ENCODE measurements around the gene MMS19. TPM values are rescaled to one million over a fixed set of nuclear protein-coding genes. Genes with fewer than 3 reads are reported as not detected.
"Not testable (repeated sequence)": the region's sequence is repeated elsewhere in the genome, so short reads cannot be mapped to it uniquely, and the experiment has no call there.

Gene MMS19
- total RNA-seq, 1 donor from 2014 or later = 71.5 TPM

DNA sequence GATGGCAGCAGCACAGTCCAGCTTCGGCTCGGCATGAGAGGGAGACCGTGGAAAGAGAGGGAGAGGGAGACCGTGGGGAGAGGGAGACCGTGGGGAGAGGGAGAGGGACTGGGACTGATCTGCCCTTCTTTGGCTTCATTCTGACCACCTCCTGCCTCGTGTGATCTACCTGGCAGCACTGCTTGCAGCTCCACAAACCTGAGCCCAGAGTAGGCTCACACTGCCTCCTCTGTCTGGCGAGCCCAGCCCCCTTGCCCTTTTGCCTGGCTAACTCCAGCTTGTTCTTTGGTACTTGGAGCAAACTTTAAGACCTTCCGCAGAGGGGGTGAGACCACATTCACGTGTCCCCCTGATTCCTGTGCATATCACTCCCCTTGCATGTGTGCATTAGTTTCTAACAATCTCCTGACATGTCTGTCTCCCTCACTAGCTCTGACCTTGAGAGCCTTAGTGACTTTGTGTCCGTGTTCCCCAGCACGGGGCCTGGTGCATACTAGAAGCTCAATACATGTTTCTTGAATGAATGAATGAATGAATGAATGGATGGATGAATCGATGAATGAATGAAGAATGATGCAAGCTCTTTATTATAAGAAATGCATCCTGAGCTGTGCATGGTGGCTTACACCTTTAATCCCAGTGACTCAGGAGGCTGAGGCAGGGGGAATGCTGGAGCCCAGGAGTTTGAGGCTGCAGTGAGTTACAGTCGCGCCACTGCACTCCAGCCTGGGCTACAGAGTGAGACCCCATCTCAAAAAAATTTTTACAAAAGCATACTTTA lies 31.7 kb upstream of the MMS19 start:
- DNase-seq (ENCODE audit: low spot score) = no peak

DNA sequence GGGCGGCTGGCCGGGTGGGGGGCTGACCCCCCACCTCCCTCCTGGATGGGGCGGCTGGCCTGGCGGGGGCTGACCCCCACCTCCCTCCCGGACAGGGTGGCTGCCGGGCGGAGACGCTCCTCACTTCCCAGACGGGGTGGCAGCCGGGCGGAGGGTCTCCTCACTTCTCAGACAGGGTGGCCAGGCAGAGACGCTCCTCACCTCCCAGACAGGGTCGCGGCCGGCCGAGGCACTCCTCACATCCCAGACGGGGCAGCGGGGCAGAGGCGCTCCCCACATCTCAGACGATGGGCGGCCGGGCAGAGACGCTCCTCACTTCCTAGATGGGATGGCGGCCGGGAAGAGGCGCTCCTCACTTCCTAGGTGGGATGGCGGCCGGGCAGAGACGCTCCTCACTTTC lies 30.7 kb upstream of the MMS19 start:
- DNase-seq (ENCODE audit: low spot score) = not testable (repeated sequence)

DNA sequence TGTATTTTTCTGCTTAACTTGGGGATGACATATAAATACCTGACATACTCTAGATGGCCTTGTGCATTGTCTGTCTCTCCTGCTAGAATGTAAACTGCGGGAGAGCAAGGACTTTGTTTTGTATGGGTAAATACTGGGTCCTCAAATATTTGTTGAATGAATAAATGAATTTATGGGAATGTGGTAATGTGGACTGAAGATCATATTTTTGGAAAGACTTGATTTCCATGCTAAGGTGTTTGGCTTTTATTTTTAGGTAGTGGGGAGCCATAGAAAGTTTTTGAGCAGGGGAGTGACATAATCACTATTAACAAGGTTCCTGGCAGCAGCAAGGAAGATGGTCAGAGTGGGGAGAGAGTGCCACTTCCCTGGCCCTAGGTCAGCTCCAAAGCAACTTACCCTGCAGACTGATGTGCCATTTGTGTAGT lies 27.5 kb upstream of the MMS19 start:
- no peak for DNase-seq (ENCODE audit: low spot score)

DNA sequence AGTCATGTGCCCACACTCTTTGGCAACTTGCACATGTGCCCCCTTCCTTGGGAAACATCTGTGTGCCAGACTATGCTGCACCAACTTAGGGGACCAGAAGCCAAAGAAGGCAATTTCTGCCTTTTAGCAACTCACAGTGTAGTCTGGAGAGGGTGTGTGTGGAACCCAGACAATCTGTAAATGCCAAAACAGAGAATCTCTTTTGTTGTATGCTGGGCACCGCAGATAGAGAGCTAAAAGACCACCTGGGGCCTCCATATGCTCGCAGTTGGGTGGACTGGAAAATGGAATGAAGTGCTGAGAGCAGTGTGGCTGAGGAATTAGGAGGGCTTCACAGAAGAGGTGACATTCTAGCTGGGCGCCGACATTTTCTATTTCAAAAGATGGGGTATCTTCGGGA lies 26.9 kb upstream of the MMS19 start:
- DNase-seq (ENCODE audit: low spot score) = no peak

DNA sequence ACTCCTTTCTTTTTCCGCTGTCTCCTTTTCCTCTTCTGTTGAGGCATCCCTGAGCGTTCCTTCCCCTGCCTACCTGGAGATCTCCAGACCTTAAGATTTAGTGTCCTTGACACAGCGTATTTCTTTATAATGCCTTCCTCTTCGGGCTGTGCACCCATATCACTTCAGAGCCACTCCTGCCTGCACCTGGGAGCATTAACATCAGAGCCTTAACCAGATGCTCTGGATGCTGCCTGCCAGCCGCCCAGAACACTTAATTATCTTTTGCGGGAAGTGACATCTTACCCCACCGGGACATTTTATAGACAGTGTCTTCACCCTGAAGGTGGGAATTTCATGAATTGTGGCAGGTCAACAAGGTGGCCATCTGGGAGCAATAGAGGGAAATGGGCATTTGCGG lies 24.7 kb upstream of the MMS19 start:
- DNase-seq (ENCODE audit: low spot score) = no peak

DNA sequence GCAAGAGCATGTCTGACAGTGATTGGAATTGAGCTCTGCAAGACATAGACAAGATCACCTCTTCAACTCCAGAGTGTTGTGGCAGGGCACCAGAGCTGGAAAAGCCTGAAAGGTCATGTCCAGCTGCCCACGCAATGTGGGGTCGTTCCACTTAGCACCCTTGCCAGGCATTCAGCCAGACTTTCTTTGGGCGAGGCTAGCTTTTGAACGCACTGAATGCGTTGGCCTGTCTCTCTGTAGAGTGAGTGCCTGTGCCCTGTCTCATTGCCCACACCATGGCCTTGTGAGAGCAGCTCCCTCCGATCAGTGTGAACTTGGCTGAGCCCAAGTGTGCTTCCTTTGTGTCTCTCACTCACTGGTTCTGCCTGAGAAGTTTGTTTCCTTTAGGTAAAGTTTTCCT lies 23.8 kb upstream of the MMS19 start:
- DNase-seq (ENCODE audit: low spot score) = no peak

DNA sequence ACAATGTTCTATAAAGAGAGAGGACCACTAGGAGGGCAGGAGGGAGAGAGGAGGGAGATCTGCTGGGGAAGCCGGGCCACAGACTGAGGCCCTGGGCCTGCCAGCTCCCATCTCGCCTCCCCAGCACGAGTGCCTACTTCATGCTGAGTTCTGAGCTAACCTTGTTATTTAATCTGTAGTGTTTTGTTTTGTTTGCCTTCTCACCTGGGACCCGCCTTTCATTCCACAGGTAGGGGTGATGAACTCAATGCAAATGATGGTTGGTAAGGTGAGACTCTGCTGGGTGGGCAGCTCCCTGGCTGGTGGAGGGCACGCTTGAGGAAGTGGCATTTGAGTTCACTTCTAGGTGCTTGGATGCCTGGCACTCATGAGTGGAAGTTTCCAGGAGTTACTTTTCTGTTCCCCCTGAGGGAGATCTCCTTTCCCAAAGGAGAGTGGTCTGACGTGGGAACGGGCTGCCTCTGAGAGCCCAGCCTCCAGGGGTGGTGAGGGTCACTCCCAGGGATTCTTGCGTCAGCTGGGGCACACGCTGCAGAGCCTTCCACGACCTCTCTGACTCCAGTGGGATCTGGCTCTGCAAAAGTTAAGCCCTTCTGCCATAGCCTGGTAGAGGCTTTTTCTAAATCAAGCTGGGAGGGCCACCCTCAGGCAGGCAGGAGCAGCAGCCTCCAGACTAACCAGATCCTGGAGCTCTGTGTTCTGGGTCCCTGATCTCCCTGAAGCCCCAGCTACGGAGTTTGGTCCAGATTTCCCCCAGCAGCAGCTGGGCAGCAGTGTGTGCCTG lies 22.9 kb upstream of the MMS19 start:
- DNase-seq (ENCODE audit: low spot score) = no peak

DNA sequence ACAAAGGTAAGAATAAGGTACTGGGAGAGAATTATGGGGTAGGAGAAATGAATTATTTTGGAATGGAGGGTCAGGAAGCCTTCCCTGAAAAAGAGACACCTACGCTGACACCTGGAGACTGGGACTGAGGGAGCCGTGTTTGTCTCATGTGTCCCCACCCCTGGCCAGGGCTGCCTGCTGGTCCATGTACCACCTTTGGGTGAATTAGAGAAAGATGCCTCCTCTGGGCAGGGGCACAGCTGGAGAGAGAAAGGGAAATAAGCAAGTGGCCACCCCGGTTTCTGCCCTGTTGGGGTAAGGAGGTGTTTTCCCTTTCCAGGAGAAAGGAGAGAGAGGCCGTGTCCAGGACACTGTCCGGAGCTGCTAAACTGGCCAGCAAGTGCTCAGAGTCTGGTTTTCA lies 22.3 kb upstream of the MMS19 start:
- DNase-seq (ENCODE audit: low spot score) = no peak

DNA sequence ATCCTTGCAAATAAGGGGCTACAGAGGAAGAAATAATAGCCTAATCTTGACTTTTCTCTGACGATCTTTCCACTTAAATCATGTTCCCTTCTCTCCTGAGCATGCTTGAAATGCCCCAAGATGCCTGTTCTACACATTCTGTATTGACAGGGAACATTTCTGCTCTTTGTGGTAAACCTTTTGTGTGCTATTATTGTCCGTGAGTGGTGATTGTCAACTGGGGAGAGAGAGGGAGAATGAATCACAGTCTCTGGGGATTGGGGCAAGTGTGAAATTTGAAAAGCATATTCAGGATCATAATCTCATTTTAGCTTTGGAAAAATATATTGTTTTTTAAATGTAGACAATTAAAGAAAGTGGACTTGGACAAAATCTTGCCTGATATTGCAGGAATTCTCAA lies 21.1 kb upstream of the MMS19 start:
- no peak for DNase-seq (ENCODE audit: low spot score)

DNA sequence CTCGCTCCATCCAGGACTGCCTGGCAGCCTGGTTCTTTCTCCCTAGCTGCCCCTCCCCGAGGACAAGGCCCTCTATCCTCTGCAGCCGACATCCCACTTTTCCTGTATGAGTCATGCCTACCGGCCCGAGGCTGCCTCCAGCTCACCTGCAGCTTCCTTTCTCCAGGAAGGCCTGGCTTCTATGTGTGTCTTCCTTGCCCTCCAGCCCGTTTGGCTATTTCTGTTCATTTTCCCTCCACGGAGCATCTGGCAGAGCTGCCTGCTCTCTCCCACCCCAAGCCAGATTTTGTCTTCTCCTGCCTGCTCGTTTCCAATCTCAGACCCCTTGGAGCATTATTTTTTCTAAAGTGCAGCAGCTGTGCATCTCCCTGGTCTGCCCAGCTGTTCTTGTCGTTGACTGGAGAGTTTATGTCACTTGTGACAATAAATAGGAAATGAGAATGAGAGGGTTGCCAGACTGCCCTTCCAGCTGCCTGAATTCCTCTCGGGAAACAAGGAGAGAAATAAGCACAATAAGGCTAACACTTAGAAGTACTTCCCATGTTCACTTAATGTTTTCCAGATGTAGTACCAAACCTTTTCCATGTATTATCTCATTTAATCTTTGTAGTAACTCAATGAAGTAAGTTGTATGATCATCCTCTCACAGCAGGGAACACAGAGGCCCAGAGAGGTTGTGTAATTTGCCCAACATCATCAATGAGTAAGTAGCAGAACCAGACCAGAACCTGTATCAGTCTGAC lies 20.2 kb upstream of the MMS19 start:
- no peak for DNase-seq (ENCODE audit: low spot score)

DNA sequence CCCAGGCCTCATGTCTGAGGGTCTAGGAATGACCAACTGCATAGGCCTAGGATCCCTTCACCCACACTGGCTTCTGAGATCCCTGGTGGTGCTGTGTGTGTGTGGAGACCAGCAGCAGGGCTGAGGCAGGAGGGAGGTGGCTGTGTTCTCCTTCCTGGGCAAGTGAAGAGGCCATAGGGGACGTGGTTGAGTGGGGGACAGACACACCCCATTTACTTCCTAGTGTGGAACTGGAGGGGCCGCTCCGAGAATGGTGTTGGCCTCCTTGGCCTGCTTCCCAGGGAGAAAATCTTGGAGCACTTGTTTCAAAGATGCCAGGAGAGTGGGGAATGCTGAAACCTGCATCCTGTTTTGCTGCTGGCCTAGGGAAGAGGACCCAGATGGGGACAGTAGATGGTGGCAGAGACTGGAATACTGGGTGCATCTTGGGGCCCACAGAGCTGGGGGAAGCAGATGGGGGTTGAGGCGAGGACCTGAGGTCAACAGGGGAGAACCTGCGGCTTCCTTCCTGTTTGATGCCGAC lies 19.6 kb upstream of the MMS19 start:
- DNase-seq (ENCODE audit: low spot score) = no peak

DNA sequence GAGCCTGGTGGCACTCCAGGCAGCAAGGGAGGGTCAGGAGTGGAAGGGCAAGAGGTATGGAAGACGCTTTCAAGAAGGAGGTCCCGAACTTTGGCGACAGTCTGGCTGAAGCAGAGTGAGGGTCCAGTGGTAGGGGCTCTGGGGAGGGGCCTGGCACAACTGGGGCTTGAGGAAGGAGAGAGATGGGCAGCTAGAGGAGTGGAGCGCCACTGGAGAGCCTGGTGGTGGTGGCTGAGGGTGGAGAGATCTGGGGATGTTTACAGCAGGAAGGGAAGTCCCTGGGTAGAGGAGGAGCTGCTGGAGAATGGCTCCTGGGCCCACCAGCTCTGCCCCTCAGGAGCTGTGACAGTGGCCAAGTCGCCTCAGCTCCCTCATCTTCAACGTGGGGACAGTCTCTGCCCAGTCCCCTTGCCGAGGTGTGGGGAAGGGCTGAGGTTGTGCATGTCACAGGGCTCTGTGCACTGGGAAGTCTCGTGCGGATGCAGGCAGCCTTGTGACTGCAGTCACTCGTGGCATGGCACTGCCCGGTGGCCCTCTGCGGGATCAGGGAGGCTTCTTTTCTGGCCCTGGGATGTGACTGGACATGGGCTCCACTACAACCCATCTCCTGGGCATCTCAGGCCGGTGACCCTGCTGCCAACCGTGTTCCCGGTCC lies 19.0 kb upstream of the MMS19 start:
- no peak for DNase-seq (ENCODE audit: low spot score)

DNA sequence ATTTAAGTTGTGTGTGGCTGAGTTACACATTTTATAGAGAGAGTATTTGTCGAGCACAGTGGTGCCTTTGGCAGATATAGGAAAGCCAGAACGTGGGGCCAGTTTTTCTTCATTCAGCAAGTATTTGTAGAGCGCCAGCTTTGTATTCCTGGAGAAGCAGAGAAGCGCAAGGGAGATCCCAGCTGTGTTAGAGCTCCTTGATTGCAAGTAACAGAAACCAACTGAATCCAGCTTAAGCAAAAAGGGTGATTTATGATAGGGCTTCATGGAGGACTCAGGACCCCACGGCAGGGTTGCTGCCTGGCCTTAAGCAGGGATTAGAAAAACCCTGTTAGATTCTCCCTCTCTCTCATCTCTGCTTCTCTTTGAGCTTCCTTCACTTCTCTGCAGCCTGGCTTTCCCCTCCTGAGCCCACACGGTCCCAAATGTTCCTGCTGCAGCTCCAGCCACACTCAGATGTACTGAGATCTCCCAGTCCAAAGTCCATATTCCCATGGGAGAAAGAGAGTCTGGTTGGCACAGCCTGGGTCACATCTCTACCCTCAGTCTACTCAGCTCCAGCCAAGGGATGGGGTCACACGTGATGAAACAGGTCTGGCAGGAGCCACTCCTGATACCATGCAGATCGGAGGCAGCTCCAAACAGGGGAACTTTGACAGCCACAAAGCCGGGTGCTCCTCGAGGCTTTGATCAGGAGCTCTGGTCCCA lies 17.2 kb upstream of the MMS19 start:
- DNase-seq (ENCODE audit: low spot score) = no peak

DNA sequence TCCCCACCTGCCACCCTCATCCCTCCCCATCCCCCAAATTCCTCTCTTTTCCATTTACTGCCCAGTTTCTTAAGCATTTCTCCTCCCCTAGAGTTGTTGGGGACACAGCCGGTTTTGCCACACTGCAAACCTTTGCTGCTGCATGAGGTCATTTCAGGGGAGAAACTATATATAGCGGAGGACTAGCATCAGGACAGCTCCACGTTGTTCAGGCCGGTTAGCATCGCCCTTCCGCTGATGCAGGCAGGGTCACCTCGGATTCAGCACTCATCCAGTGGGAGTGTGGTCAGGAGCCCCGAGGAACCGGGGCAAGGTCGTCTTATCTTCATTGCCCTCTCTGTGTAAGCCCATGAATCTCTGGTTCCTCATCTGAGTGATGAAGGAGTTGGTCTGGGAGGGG lies 16.1 kb upstream of the MMS19 start:
- no peak for DNase-seq (ENCODE audit: low spot score)

DNA sequence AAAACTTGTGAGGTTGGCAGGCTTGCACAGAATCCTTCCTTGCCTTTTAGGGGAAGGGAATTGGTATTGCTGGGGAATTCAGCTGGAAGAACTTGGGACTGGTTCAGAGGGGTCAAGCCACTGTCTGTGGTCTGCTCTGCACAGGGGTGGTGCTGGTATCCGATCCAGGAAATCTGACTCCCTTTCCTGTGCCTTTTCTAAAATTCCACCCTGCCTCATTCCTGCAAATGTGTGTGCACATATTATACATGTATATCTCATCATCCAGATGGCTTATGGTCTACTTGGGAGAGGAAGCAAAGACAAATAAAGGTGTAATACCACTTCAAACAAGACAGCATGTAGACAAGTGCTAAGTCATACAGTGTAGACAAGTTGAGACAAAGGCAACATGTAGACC lies 14.8 kb upstream of the MMS19 start:
- no peak for DNase-seq (ENCODE audit: low spot score)

DNA sequence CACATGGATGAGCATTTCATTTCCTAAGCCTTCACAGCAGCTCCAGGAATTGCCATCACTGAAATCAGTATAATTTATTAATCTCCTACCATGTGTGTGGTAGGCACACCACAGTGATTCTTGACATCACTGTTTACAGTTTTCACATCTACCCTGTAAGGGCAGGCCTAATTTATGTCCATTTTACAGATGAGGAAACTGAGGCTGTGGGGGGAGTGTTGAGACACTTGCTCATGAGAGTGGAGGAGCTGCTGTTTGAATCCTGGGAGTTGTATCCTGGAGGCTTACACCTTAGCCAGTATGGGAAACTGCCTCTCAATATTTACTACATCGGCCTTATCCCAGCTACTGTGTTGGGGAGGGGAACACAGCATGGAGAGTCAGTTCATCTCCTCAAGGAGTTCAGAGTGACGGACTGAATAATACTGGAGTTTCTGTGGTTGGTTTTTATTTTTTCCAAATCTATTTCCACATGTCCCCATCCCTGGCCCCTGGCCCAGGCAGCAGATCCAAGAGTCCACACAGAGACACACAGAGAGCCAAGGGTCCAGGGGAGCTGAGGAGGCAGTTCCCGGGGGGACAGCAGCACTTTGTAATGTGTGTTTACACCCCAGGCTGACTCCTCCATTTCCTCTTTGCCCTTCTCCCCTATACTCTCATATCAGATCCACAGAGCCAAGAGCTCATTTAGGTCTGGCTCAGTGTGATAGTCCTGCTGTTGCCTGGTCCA lies 13.7 kb upstream of the MMS19 start:
- DNase-seq (ENCODE audit: low spot score) = no peak

DNA sequence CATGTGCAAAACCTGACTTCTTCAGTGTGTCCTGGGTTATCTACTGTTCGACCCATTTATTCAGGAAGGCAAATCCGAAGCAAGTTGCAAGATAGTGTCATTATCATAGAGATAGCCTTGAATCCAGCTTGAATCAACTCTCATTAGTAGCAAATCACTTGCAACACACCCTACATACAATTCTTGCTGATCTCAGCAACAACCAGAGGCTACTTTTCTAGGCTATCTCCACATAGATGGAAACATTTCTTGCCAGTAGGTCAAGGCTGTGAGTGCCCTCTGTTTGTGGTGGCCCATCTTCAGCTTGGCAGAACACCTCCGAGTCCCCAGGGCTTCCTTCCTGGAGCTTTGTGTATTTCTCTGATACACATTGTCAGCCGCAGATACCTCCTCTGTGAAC lies 12.5 kb upstream of the MMS19 start:
- DNase-seq (ENCODE audit: low spot score) = no peak

DNA sequence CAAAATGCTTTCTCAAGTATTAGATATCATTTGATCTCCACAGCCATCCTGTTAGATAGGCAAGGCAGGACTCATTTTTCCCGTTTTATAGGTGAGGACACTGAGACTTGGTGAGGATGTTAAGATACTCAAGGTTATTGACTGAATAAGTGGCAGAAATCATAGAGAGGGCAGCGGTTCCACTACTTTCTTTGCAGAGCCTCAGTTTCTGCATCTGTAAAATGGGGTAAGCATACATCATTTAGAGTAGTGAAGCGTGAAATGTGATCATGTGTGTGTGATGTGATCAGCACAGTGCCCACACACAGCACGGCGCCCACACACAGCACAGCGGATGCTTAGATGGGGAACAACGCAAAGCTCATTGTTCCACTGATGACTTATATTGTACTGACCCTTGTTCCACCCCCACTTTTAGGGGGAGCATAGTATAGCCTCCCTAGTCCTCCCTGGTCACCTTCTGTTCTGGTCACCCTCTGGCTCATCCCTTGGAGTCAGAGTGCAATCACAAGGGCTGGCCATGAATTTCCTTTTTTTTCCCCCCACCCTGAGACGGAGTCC lies 11.0 kb upstream of the MMS19 start:
- DNase-seq (ENCODE audit: low spot score) = no peak

DNA sequence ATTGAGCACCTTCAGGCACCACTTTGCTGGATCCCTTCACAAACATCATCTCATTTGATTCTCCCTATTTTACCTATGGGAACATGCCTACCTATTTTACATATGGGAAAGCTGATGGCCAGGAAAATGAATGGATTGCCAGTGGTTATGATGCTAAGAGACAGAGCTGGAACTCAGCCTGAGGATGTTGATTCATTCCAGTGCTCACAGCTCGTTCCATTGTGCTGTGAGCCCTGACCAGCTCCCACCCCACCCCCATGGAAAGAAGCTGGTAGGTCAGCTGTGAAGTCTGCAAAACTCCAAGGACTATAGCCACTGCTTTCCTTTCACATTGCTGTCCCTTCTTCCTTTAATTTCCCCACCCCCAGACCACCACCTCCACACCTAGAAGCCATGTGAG lies 10.1 kb upstream of the MMS19 start:
- DNase-seq (ENCODE audit: low spot score) = no peak
